ENCODE data around the gene TMTC2.

The TMTC2 gene

GRCh38 chr12:82958966-82959365 is 272.3 kb downstream of the TMTC2 start:
- no peak for FAIRE-seq

DNA sequence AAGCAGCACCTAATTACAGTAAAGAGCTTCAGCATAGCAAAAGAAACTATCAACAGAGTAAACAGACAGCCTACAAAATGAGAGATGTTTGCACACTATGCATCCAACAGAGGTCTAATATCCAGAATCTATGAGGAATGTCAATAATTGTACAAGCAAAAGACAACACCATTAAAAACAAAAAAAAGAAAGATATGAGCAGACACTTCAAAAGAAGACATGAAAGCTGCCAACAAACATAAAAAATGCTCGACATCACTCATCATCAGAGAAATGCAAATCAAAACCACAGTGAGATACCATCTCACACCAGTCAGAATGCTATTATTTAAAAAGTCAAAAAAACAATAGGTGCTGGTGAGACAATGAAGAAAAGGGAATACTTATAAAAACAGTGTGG is 273.1 kb downstream of the TMTC2 start:
- no peak for FAIRE-seq

DNA sequence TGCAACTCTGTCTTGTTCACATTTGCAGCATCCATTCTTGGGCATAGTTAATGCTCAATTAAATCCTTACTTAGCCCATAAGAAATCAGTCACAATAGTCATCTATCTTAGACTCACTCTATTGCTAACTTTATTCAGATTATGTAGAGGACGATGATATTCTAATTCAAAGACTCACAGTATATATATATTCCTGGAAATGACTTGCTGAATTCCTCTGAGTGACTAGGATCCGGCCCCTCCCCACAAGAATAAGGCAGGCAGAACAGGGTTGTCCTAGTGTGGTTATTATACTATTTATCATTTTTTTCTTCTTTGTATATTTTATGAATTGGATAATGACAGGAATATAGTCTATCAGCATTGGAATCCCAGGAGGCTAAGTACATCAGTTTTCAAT is 275.1 kb downstream of the TMTC2 start:
- no peak for FAIRE-seq

- no peak for FAIRE-seq
Observed at GRCh38 chr12:82963956-82964355, 277.2 kb downstream of the TMTC2 start.

DNA sequence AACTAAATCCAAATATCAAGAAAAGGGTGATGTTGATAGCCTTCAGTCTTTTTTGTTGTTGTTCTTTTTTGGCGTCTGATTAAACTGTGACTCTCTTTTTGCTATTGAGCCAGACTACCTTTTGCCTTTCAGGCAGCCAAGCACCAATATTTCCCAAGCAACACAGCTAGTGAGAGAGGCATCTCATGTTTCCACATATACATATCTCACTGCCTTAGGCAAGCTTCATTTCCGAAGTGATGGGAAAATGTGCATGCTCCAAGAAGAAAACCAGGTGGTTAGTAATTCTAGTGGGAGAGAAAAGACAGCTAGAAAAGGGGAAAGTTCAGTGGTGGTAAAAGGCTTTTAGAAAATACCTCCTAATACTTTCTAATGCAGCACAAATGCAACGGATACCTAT is 277.7 kb downstream of the TMTC2 start:
- FAIRE-seq: no peak

DNA sequence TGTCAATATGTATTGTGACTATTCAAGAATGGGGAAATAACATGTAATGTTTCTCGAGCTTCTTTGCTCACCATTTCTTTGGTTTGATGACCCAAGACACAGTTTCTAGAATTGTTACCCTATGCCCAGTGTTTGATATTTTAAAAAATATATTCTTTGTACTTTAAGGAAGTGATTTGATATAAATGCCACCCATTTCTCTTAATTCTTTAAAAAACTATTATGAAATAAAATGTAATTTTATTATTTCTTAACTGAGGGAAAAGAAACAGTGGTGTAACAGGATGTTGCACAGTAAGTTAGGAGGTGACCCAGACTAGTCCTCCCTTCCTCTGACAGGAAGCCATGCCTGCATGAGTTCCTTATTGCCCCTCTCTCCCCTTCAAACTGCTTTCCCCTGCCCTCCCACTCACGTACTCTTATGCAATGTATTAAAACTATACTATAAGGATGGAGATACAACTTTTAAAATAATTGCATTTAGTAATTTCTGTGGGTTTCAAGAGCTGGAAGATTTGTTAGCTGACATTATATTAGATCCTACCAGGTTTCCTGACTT is 279.4 kb downstream of the TMTC2 start:
- no peak for FAIRE-seq

GRCh38 chr12:82968631-82969367 is 282.1 kb downstream of the TMTC2 start:
- no peak for FAIRE-seq

DNA sequence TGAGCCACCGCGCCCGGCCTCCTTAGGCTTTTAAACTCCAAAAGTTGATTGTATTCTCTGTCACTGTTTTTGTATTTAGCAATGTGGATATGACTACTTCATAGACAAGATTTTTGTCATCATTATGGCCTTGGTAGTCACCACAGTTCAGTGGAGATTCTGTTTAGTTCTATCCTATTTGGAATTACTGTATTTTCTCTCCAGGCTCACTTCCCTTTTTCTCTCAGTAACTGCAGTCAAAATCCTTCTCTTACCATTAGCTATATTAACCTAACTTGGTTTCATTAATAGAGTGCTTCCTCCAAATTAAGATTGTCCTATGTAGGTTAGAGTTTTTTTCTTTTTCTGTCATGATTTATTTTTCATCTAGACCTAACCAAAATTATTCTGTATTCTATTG is 283.9 kb downstream of the TMTC2 start:
- FAIRE-seq: no peak

DNA sequence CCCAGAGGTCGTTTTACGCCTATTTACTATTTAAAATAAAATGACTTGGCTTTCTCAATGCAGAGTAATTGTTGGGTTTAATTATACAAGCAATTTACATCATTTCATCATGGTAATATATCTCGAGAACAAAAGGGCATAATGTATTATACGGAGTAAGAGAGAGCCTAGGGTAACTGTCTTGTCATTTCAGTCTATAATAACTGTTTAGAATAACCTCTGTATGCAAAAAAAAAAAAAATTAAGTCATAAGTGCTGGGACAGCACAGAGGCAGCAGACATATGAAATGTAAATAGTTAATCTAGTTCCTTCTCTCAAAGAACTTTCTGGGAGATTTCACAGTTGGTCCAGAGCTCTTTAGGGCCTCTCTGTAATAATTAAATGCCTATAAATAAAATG is 284.9 kb downstream of the TMTC2 start:
- no peak for FAIRE-seq

- FAIRE-seq: no peak
Observed at GRCh38 chr12:82972624-82973023, 285.9 kb downstream of the TMTC2 start.

DNA sequence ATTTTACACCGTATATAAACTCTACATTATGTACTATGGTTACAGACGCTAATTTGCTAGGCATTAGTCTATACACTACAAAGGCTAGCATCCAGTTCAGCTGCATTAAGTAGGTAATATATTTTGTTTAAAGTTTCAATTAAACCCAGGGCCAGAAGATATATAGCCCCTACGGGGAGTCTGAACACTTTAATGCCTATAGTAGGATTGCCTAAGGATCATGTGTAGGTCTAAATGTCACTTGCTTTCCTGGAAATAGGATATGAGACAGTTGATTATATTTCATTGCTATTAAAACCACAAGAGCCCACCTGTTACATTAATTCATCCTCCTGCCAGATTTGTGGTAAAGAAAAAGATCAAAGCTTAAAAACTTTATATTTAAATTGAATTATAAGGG is 286.9 kb downstream of the TMTC2 start:
- FAIRE-seq: no peak

GRCh38 chr12:82981150-82981549 is 294.4 kb downstream of the TMTC2 start:
- no peak for FAIRE-seq

DNA sequence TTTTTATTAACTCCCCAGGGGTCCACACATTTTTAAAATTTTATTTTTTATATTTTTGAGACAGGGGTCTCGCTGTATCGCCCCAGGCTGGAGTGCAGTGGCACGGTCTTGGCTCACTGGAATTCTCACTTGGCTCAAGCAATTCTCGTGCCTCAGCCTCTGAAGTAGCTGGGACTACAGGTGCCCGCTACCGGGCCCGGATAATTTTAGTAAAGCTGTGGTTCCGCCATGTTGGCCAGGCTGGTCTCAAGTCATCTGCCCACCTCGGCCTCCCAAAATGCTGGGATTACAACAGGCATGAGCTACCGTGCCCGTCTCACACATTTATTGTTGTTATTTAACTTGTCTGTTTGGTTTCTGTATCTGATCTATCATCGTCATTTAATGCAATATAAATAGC is 307.4 kb downstream of the TMTC2 start:
- FAIRE-seq: no peak

DNA sequence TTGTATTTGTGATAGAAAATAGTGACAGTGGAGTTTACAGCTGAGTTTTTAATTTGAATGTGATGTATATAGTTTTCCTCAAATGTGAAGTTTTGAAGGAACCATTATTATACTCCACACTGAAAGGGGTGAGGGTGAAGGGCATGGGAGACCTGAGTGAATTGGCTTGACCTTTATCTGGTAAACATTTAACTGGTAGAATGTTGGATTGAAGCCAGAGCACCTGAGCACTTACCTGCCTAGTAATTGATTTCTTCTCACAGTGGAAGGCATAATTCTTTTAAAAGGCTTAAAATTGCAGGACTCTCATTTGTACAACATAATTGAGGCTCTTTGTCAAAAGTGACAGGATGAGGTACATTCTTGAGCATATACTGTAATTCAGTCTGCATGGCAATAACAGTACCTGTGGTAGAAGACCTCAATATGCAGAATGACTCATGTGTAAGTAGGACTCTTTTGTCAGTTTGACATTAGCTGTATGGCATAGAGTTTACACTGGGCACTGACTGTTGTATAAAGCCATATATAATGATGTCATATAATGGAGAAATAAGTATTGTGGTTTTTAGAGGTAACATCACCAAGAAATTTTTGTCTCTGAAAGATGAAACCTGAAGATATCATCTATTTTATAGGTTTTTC is 309.6 kb downstream of the TMTC2 start:
- no peak for FAIRE-seq

DNA sequence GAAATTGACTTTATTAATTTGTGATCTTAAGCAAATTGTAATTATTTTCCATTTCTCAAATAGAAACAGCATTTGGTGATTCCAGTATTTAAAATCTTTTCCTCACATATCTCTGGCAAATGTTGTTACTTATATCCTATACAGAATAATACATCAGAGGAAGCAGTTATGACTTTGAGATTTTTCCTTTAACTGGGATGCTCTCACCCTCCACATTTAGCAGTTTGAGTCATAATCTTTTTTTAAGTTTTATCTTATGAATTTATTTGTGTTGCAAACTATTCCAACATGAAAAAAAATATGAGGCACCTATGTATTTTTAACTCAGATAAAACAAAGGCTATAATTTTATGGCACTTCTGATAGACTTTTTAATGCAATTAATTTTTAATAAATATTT is 311.8 kb downstream of the TMTC2 start:
- FAIRE-seq: no peak

GRCh38 chr12:83003026-83003425 is 316.3 kb downstream of the TMTC2 start:
- no peak for FAIRE-seq

DNA sequence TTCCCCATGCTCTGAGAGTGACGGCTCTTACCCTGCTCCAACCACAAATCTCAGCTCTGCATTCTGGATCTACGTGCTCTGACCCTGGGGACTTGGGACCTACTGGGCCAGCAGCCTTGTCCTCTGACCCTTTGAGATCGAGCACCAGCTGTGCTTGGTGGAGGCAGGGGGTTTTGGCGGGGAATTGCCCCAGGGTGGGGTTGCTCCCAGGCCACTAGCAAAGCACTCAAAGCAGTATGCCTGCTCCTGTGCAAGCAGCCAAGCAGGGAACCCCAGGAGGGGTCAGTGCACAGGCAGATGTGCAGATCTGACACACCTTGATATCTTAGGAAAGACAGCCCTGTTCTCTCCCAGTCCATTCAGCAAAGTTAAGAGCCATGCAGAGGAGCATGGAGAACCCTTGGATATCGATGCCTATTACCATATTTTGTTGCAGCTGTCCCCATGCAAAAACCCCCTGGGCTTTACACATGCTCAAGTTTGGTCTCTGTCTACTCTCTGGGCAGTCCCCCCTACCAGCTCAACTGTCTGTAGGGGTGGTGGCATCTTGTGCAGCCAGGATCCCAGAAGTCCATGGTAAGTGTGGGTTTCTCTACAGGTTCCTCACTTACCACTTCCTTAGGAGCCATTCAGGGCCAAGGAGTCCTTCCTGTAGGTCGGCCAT is 319.0 kb downstream of the TMTC2 start:
- FAIRE-seq: no peak

- FAIRE-seq: no peak
Observed at GRCh38 chr12:83008703-83009102, 322.0 kb downstream of the TMTC2 start.

- no peak for FAIRE-seq
Observed at GRCh38 chr12:83010169-83010804, 323.6 kb downstream of the TMTC2 start.

DNA sequence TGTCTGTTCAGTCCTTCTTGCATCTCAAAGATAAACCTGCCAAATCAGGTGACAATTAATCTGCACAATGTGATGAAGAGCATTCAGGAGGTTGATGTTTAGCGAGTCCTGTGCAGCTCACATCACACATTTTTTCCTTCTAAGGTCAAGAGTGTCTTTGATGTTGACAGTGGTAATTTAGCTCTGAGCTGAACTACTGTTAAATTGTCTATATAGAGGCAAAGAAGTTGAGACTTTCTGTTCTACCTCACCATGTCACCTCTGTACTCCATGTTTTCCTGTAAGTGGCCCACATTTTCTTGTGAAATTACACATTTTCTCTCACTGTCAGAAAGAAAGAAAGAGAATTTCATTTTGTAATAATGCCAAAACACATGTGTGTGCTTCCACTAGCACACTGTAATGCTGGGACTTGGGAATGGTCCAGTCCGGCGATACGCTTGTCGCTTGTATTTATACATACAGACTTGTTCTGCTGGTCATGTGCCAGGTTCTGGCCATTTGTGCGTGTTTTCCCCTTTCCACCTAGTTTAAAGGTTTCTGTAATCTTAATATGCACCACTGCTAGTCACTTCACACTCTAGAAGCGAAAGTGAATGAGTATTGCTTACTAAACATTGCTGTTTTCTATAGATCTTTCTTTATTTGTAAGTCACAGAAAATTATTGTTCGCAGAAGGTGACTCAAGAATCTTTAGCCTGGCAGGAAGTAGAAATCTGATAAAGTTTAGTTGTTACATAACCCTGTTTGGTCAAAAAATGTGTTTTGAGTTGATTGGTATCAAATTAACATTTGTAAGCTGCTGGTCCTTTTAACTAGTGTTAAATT is 328.9 kb downstream of the TMTC2 start:
- FAIRE-seq: no peak

GRCh38 chr12:83016218-83016835 is 329.6 kb downstream of the TMTC2 start:
- FAIRE-seq: no peak

DNA sequence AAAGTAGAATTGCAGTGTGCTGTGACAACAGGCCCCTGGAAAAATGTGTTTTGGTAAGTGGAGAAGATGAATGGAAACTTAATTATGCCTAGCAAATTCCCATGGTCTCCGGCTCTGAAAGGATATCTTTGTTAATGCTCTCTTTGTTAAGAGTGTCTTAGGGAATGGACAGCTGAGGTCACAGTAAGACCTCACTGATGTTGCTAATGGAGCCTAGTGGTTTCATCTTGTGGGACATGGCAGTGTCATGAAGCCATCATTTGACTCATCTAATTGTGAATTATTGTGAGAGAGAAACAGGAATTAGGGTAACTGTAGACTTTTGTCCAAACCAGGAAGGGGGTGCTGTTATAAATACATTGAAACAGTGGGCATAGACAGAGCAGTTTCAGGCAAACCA is 330.3 kb downstream of the TMTC2 start:
- FAIRE-seq: no peak
